ENCODE data around the gene EPHA2.

Gene EPHA2

GRCh38 chr1:16149702-16150488 is 6.0 kb downstream of the EPHA2 start:
- no peak for DNase-seq (ENCODE audit: low spot score)

GRCh38 chr1:16149146-16149545 is 6.7 kb downstream of the EPHA2 start:
- no peak for DNase-seq (ENCODE audit: low spot score)

- no peak for DNase-seq (ENCODE audit: low spot score)
Measured at GRCh38 chr1:16148329-16149092, 7.4 kb downstream of the EPHA2 start.

- DNase-seq (ENCODE audit: low spot score): no peak
Measured at GRCh38 chr1:16147156-16147926, 8.5 kb downstream of the EPHA2 start.

- DNase-seq (ENCODE audit: low spot score): no peak
Measured at GRCh38 chr1:16146279-16147155, 9.4 kb downstream of the EPHA2 start.

GRCh38 chr1:16145662-16146278 is 10.1 kb downstream of the EPHA2 start:
- DNase-seq (ENCODE audit: low spot score): peak; percentile 80

- DNase-seq (ENCODE audit: low spot score): peak; percentile 90
Measured at GRCh38 chr1:16145030-16145661, 10.7 kb downstream of the EPHA2 start.

- no peak for DNase-seq (ENCODE audit: low spot score)
Measured at GRCh38 chr1:16144325-16145029, 11.4 kb downstream of the EPHA2 start.

- peak; percentile 94 for DNase-seq (ENCODE audit: low spot score)
Measured at GRCh38 chr1:16143566-16144324, 12.1 kb downstream of the EPHA2 start.

- no peak for DNase-seq (ENCODE audit: low spot score)
Measured at GRCh38 chr1:16143005-16143565, 12.8 kb downstream of the EPHA2 start.

- DNase-seq (ENCODE audit: low spot score): no peak
Measured at GRCh38 chr1:16142383-16142995, 13.4 kb downstream of the EPHA2 start.

GRCh38 chr1:16141573-16142336 is 14.1 kb downstream of the EPHA2 start:
- DNase-seq (ENCODE audit: low spot score): no peak

- DNase-seq (ENCODE audit: low spot score): no peak
Measured at GRCh38 chr1:16140068-16140596, 15.7 kb downstream of the EPHA2 start.

- DNase-seq (ENCODE audit: low spot score): no peak
Measured at GRCh38 chr1:16139473-16139962, 16.4 kb downstream of the EPHA2 start.

- DNase-seq (ENCODE audit: low spot score): no peak
Measured at GRCh38 chr1:16138772-16139221, 17.1 kb downstream of the EPHA2 start.

GRCh38 chr1:16137890-16138467 is 17.9 kb downstream of the EPHA2 start:
- no peak for DNase-seq (ENCODE audit: low spot score)

- no peak for DNase-seq (ENCODE audit: low spot score)
Measured at GRCh38 chr1:16135501-16135900, 20.4 kb downstream of the EPHA2 start.
